ENCODE results near the gene DNAJC9.

DNAJC9 gene

GRCh38 chr10:73253225-73253555 lies 6.1 kb upstream of the DNAJC9 start:
- Mint-ChIP-seq H3K27ac (peak overlapping the region; percentile 96 to 99 (median 98)), H3K4me1 (peaks cover 26% of the 10 kb centered on the region), H3K4me3 (peak overlapping the region; percentile 97 to 100 (median 98)), H3K9me3 (no peaks in the 10 kb centered on the region), H3K27me3 (ENCODE audit: low read depth) (no peaks in the 10 kb centered on the region), H3K36me3 (ENCODE audit: low read depth) (peaks cover 21% of the 10 kb centered on the region)
- TF ChIP-seq CTCF (IDR thresholded peaks at IDR 0.05; ENCODE audit: unreplicated experiment in 3 of 3), result no peak

GRCh38 chr10:73252445-73253224 lies 5.6 kb upstream of the DNAJC9 start, which contains the start of gene MRPS16:
TSS of gene MRPS16 (minus strand) at chr10:73252644. CDS start at chr10:73252482, 162 bp downstream.
- peak within 1 kb of the TSS; percentile 96 to 99 (median 98) for H3K27ac Mint-ChIP-seq
- no peaks in the 10 kb centered on the region for H3K27me3 Mint-ChIP-seq (ENCODE audit: low read depth)
- TF ChIP-seq CTCF (IDR thresholded peaks at IDR 0.05; ENCODE audit: unreplicated experiment in 3 of 3), result no peak
- peaks cover 21% of the 10 kb centered on the region for H3K36me3 Mint-ChIP-seq (ENCODE audit: low read depth)
- H3K9me3 Mint-ChIP-seq, result no peaks in the 10 kb centered on the region
- peaks cover 31% of the 10 kb centered on the region for H3K4me1 Mint-ChIP-seq
- H3K4me3 Mint-ChIP-seq, result peak within 1 kb of the TSS; percentile 97 to 100 (median 98)

GRCh38 chr10:73251683-73252444 lies 4.8 kb upstream of the DNAJC9 start:
- no peaks in the 10 kb centered on the region for H3K9me3 Mint-ChIP-seq
- H3K27ac Mint-ChIP-seq, result peak overlapping the region; percentile 96 to 99 (median 98)
- peaks cover 36% of the 10 kb centered on the region for H3K4me1 Mint-ChIP-seq
- peaks cover 21% of the 10 kb centered on the region for H3K36me3 Mint-ChIP-seq (ENCODE audit: low read depth)
- no peak for TF ChIP-seq CTCF (IDR thresholded peaks at IDR 0.05; ENCODE audit: unreplicated experiment in 3 of 3)
- peak overlapping the region; percentile 97 to 100 (median 98) for H3K4me3 Mint-ChIP-seq
- H3K27me3 Mint-ChIP-seq (ENCODE audit: low read depth), result no peaks in the 10 kb centered on the region

GRCh38 chr10:73248259-73248724 lies 1.2 kb upstream of the DNAJC9 start:
- no peak for TF ChIP-seq CTCF (IDR thresholded peaks at IDR 0.05; ENCODE audit: unreplicated experiment in 3 of 3)
- Mint-ChIP-seq H3K27me3 (ENCODE audit: low read depth) (no peaks in the 10 kb centered on the region), H3K4me3 (peak overlapping the region; percentile 95 to 99 (median 99)), H3K36me3 (ENCODE audit: low read depth) (peaks cover 44% of the 10 kb centered on the region), H3K27ac (peak overlapping the region; percentile 70 to 97 (median 97)), H3K9me3 (no peaks in the 10 kb centered on the region), H3K4me1 (peaks cover 57% of the 10 kb centered on the region)

- TF ChIP-seq CTCF (IDR thresholded peaks at IDR 0.05; ENCODE audit: unreplicated experiment in 3 of 3), result no peak
- Mint-ChIP-seq H3K27ac (peak overlapping the region; percentile 70 to 97 (median 97)), H3K9me3 (no peaks in the 10 kb centered on the region), H3K4me1 (peaks cover 51% of the 10 kb centered on the region), H3K4me3 (peak overlapping the region; percentile 95 to 99 (median 99)), H3K27me3 (ENCODE audit: low read depth) (no peaks in the 10 kb centered on the region), H3K36me3 (ENCODE audit: low read depth) (peaks cover 50% of the 10 kb centered on the region)
Measured at GRCh38 chr10:73247509-73248258, 629 bp upstream of the DNAJC9 start.
